Activated CD4-positive, alpha-beta memory T cell treated with anti-CD3 and anti-CD28 coated beads, Interleukin-2, amount 10 ng/mL, durations not matched to agents 7 days and 5 days (primary cell): ENCODE measurements around the gene ATP5F1E. TPM values are rescaled to one million over a fixed set of nuclear protein-coding genes. Genes with fewer than 3 reads are reported as not detected.

Source experiments
- CTCF ChIA-PET: fragments of 350-600 bp; sonication (Branson Sonifier 250); formaldehyde crosslinking; loops from one replicate; lab custom pipeline; 2021; ENCODE audit warnings: antibody characterized with exemption, inconsistent platforms; lab: Charles Lee
- POLR2A ChIA-PET: fragments of 350-600 bp; sonication (Branson Sonifier 250); formaldehyde crosslinking; loops from one replicate; lab custom pipeline; 2021; ENCODE audit warnings: antibody characterized with exemption; lab: Charles Lee
- DNase-seq: peaks from one replicate; pipeline ENCODE4 v3.0.0-alpha.2; 2020
- H3K27ac Mint-ChIP-seq: one replicate; pipeline ENCODE4 v1.8.0; 2021; ENCODE audit warnings: mild to moderate bottlenecking, mixed read lengths
- H3K27me3 Mint-ChIP-seq: one replicate; pipeline ENCODE4 v1.8.0; 2021; ENCODE audit warnings: mixed read lengths
- H3K36me3 Mint-ChIP-seq: one replicate; pipeline ENCODE4 v1.8.0; 2021; ENCODE audit warnings: low read depth, mixed read lengths
- H3K4me1 Mint-ChIP-seq: one replicate; pipeline ENCODE4 v1.8.0; 2021; ENCODE audit warnings: mixed read lengths
- H3K4me3 Mint-ChIP-seq: one replicate; pipeline ENCODE4 v1.8.0; 2021; ENCODE audit warnings: mild to moderate bottlenecking, mixed read lengths
- H3K9me3 Mint-ChIP-seq: one replicate; pipeline ENCODE4 v1.8.0; 2021; ENCODE audit warnings: mixed read lengths
- total RNA-seq, 2 experiments: library from RNA; stranded (reverse); gene quantifications; one replicate each; pipeline ENCODE4 v1.2.3, GENCODE V29; 2021

Gene ATP5F1E
- total RNA-seq, 2 experiments from 2014 or later: 80.4 to 82.1 TPM

GRCh38 chr20:59006864-59007664 is 25.1 kb downstream of the ATP5F1E start, which contains the start of gene CTSZ:
CTSZ (minus strand) TSS chr20:59007254; CDS start chr20:59007128, 126 bp downstream.
- Mint-ChIP-seq H3K4me3 (peak within 1 kb of the TSS; percentile 78), H3K36me3 (peaks cover 14% of the 10 kb centered on the region), H3K4me1 (peaks cover 59% of the 10 kb centered on the region), H3K27me3 (no peaks in the 10 kb centered on the region), H3K9me3 (no peaks in the 10 kb centered on the region), H3K27ac (peak within 1 kb of the TSS; percentile 59)
- ChIA-PET POLR2A (interaction anchor here (2.0 kb wide), 1 partner anchor 25 kb away, joined by 17 read pairs; the partner anchor contains the start of gene ATP5F1E), CTCF (no interaction called here)
- DNase-seq: peak; percentile 61

DNA sequence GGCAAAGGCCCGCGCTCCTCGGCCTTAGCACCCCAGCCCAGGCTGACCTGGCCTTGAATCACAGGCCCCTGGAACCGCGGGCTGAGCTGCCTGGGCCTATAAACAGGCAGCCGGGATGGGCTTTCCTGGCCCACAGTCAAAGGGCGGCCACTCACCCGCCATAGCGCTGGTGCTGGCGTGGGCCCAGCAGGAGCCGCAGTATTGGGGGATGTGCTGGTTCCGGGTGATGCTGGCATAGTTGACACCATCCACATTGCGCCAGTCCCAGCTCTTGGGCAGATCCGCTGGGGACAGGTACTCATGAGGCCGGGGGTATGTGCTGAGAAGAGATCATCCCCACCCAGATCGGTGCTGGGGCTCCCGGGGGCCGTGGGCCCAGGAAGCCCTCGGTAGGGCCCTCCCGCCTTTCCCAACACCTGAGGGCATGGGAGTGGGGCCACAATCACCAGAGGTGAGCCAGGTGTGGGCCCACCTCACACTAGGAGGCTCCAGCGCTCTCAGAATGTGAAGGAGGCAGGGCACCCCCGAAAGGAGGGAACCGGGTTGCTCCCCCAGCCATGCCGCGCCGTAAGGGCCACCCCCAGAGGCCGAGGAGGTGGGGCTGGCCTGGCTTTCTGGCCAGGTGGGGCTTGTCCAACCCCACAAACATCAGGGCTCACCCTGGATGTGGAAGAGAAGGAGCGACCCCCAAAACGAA is 25.8 kb downstream of the ATP5F1E start:
- ChIA-PET POLR2A (interaction anchor here (0.6 to 2.1 kb wide), 4 partner anchors 10 to 355 kb away, joined by 3 to 23 read pairs (median 5); partner anchors contain the start of genes ATP5F1E and STX16), CTCF (no interaction called here)
- H3K27me3 Mint-ChIP-seq: no peaks in the 10 kb centered on the region
- no peaks in the 10 kb centered on the region for H3K9me3 Mint-ChIP-seq
- peaks cover 19% of the 10 kb centered on the region for H3K36me3 Mint-ChIP-seq
- peak overlapping the region; percentile 78 for H3K4me3 Mint-ChIP-seq
- peaks cover 52% of the 10 kb centered on the region for H3K4me1 Mint-ChIP-seq
- no peak for DNase-seq
- peak overlapping the region; percentile 59 for H3K27ac Mint-ChIP-seq

DNA sequence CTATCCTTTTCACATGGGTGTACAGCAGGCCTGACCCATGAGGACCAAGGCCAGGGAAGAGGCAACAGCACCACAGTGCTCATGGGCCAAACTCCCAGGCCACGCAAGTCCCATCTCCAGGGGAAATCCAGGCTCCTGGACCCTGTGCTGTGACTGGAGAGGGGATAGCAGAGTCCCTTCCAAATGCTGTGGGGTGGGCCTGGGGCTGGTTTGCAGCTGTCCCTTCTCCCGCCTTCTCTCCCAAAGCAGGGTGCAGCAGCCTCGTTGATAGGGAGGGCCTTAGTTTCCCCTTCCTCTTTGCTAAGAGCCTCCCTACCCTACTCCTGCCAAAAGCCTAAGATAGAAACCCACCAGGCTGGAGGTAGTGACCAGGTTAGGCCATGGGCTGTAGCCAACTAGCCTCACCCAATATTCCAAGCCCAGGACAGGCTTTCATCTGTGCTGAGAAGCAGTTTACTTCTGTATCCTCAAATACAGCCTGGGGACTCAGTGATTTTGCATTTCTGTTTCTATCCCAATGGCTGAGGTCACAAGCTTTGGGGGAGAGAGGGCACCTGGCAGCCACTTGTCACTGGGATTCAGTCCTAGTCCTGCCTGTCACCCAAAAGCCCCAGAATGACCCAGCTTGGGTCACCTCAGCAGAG is 26.5 kb downstream of the ATP5F1E start:
- DNase-seq: no peak
- Mint-ChIP-seq H3K9me3 (no peaks in the 10 kb centered on the region), H3K36me3 (peaks cover 20% of the 10 kb centered on the region), H3K27me3 (no peaks in the 10 kb centered on the region), H3K4me3 (peak overlapping the region; percentile 78), H3K27ac (peak overlapping the region; percentile 88), H3K4me1 (peaks cover 46% of the 10 kb centered on the region)
- POLR2A ChIA-PET: interaction anchor here (0.6 to 2.1 kb wide), 5 partner anchors 11 to 354 kb away, joined by 3 to 23 read pairs (median 6); partner anchors contain the start of genes ATP5F1E and STX16
- CTCF ChIA-PET: no interaction called here

DNA sequence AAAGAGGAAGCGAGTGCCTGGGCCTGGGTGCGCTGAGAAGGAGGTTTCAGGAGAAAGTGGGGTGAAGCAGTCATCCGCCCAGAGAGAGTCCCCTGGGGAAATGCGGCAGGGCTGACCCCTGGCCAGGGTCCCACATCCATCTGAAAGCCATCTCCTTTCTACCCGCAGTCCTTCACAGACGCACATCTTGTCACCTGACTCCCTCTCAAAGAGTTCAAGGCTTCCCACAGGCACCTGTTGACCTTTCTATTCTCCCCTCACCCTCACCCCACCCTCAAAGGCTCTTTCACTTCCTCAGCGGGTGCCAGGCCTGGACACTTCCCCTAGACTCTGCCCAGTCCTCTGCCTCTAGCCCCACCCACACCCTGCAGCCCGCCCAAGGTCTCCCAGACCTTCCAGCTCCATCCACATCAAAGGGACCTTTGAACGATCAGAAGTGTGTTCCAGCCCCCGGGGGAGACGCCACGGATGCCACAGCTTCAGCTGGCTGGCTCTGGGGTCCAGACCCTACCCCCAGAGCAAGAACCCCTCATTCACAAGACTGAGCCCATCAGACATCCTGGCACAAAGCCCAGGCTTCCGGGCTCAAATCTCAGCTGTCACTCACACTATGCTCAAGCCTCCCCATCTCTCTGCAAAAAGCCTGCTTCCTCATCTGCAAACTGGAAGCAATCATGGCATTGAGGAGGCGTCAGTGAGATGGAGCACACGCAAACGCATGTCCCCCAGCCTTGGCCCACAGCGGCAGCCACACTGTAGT is 27.2 kb downstream of the ATP5F1E start:
- H3K4me1 Mint-ChIP-seq: peaks cover 43% of the 10 kb centered on the region
- peaks cover 23% of the 10 kb centered on the region for H3K36me3 Mint-ChIP-seq
- POLR2A ChIA-PET: interaction anchor here (1.1 to 2.1 kb wide), 4 partner anchors 10 to 354 kb away, joined by 4 to 23 read pairs (median 6); partner anchors contain the start of genes ATP5F1E and STX16
- no peaks in the 10 kb centered on the region for H3K27me3 Mint-ChIP-seq
- H3K27ac Mint-ChIP-seq: peak overlapping the region; percentile 88
- CTCF ChIA-PET: no interaction called here
- H3K9me3 Mint-ChIP-seq: no peaks in the 10 kb centered on the region
- peak; percentile 51 for DNase-seq
- H3K4me3 Mint-ChIP-seq: peak overlapping the region; percentile 78

DNA sequence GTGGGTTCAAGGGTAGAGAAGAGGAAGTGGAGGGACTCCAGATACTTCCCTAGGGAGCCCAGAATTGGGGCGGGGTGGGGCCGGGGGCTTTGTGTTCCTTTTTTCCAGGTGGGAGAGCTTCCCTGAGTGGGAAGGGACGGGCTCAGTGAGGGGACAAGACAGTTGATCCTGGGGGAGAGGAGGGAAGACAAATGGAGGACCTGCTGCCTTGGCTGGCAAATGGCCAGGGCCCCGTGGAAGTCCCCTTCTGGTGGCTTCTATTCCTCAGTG is 27.7 kb downstream of the ATP5F1E start:
- Mint-ChIP-seq H3K27ac (peak overlapping the region; percentile 88), H3K4me3 (peak overlapping the region; percentile 78), H3K27me3 (no peaks in the 10 kb centered on the region), H3K4me1 (peaks cover 41% of the 10 kb centered on the region), H3K9me3 (no peaks in the 10 kb centered on the region), H3K36me3 (peaks cover 24% of the 10 kb centered on the region)
- ChIA-PET POLR2A (interaction anchor here (0.8 to 2.1 kb wide), 3 partner anchors 10 to 28 kb away, joined by 3 to 23 read pairs (median 7); partner anchors contain the start of gene ATP5F1E), CTCF (no interaction called here)
- DNase-seq: peak; percentile 35

GRCh38 chr20:59003836-59004492 is 28.2 kb downstream of the ATP5F1E start:
- peaks cover 26% of the 10 kb centered on the region for H3K36me3 Mint-ChIP-seq
- CTCF ChIA-PET: no interaction called here
- H3K4me1 Mint-ChIP-seq: peaks cover 41% of the 10 kb centered on the region
- POLR2A ChIA-PET: interaction anchor here (0.8 to 2.0 kb wide), 2 partner anchors 9 to 21 kb away, joined by 3 to 7 read pairs; no protein-coding TSS in a partner anchor
- H3K27ac Mint-ChIP-seq: peak overlapping the region; percentile 88
- no peaks in the 10 kb centered on the region for H3K27me3 Mint-ChIP-seq
- H3K4me3 Mint-ChIP-seq: peak overlapping the region; percentile 36
- no peak for DNase-seq
- H3K9me3 Mint-ChIP-seq: no peaks in the 10 kb centered on the region

GRCh38 chr20:59002874-59003399 is 29.2 kb downstream of the ATP5F1E start:
- no peak for DNase-seq
- CTCF ChIA-PET: no interaction called here
- Mint-ChIP-seq H3K4me1 (peaks cover 41% of the 10 kb centered on the region), H3K27ac (no peak overlapping the region), H3K36me3 (peaks cover 32% of the 10 kb centered on the region), H3K9me3 (no peaks in the 10 kb centered on the region), H3K27me3 (no peaks in the 10 kb centered on the region), H3K4me3 (no peak overlapping the region)
- POLR2A ChIA-PET: interaction anchor here (0.8 kb wide), 1 partner anchor 29 kb away, joined by 3 read pairs; the partner anchor contains the start of gene ATP5F1E

DNA sequence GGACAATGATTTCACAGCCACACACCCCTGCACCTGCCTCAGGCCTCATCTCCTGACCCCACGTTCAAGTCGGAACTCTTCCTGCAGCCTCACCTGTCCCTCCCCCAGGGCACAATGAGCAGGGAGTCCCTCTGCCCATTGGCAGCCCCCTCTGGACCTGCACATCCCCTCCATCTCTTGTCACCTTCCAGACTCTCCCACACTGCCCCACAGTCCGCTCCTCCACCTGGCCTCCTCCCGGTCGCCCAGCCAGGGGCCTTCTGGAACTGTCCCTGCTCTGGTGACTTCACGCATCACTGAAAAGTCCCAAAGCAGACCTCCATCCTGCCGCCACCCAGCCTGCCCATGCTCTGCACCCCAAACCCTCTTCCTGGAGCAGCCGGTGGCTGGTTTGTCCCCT is 29.7 kb downstream of the ATP5F1E start:
- ChIA-PET POLR2A (interaction anchor here (0.8 kb wide), 1 partner anchor 30 kb away, joined by 3 read pairs; the partner anchor contains the start of gene ATP5F1E), CTCF (no interaction called here)
- H3K9me3 Mint-ChIP-seq: no peaks in the 10 kb centered on the region
- H3K4me3 Mint-ChIP-seq: no peak overlapping the region
- DNase-seq: no peak
- no peaks in the 10 kb centered on the region for H3K27me3 Mint-ChIP-seq
- H3K36me3 Mint-ChIP-seq: peaks cover 37% of the 10 kb centered on the region
- H3K27ac Mint-ChIP-seq: no peak overlapping the region
- peaks cover 40% of the 10 kb centered on the region for H3K4me1 Mint-ChIP-seq

DNA sequence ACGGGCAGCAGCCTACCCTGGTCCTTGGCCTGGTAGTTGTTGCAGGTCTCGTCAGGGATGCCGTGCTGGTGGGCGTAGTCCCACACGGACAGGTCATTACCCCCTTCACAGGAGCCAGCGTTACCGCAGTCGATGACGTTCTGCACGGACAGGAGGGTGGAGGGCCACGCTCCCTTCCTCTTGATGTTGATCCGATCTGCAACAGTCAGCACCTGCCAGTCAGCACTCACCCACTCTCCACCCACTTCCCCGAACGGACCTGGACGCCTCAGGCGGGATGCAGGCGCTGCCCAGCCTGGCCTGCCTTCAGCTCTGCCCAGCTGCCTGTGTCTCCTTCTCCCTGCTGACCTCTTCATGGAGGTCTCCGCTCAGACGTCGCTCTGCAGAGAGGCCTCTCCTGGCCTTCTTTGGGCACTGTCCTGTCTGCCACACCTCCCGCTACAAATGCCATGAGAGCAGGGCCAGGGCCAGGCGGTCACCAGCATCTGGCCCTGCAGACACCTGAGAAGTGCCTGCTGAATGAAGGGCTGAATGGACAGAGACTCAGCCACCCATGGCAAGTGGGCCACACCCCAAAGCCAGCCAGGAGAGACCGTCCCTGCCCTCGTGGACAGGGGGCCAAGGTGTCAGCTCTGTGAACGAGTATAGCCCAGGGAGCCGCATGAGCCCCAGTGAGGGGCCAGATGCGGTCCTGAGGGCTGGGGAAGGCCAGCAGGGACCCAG is 30.5 kb downstream of the ATP5F1E start:
- ChIA-PET POLR2A (no interaction called here), CTCF (interaction anchor here (0.5 kb wide), 1 partner anchor 1574 kb away, joined by 3 read pairs; no protein-coding TSS in a partner anchor)
- Mint-ChIP-seq H3K27ac (no peak overlapping the region), H3K9me3 (no peaks in the 10 kb centered on the region), H3K36me3 (peaks cover 44% of the 10 kb centered on the region), H3K27me3 (no peaks in the 10 kb centered on the region), H3K4me3 (no peak overlapping the region), H3K4me1 (peaks cover 40% of the 10 kb centered on the region)
- DNase-seq: no peak

GRCh38 chr20:59001068-59001448 is 31.1 kb downstream of the ATP5F1E start:
- CTCF ChIA-PET: interaction anchor here (0.5 to 0.7 kb wide), 2 partner anchors 1308 to 1573 kb away, joined by 3 read pairs; no protein-coding TSS in a partner anchor
- H3K36me3 Mint-ChIP-seq: peaks cover 49% of the 10 kb centered on the region
- H3K4me1 Mint-ChIP-seq: peaks cover 37% of the 10 kb centered on the region
- no peak overlapping the region for H3K27ac Mint-ChIP-seq
- no peaks in the 10 kb centered on the region for H3K27me3 Mint-ChIP-seq
- DNase-seq: no peak
- H3K9me3 Mint-ChIP-seq: no peaks in the 10 kb centered on the region
- POLR2A ChIA-PET: no interaction called here
- H3K4me3 Mint-ChIP-seq: no peak overlapping the region

- DNase-seq: no peak
- H3K36me3 Mint-ChIP-seq: peaks cover 56% of the 10 kb centered on the region
- peaks cover 31% of the 10 kb centered on the region for H3K4me1 Mint-ChIP-seq
- no peak overlapping the region for H3K4me3 Mint-ChIP-seq
- POLR2A ChIA-PET: interaction anchor here (0.6 kb wide), 1 partner anchor 29 kb away, joined by 3 read pairs; no protein-coding TSS in a partner anchor
- CTCF ChIA-PET: no interaction called here
- no peaks in the 10 kb centered on the region for H3K9me3 Mint-ChIP-seq
- no peaks in the 10 kb centered on the region for H3K27me3 Mint-ChIP-seq
- H3K27ac Mint-ChIP-seq: no peak overlapping the region
Observed at GRCh38 chr20:59000326-59000725, 31.8 kb downstream of the ATP5F1E start.
